ENCODE measurements around the gene ATP2B2.

The ATP2B2 gene

GRCh38 chr3:10374311-10374710, 131.1 kb downstream of the ATP2B2 start:
- ATAC-seq: no peak
- peaks cover 23% of the 10 kb centered on the region for H3K4me1 Mint-ChIP-seq
- no peak overlapping the region for H3K4me3 Mint-ChIP-seq
- peaks cover 3% of the 10 kb centered on the region for H3K9me3 Mint-ChIP-seq
- no peaks in the 10 kb centered on the region for H3K36me3 Mint-ChIP-seq
- no peak overlapping the region for H3K27ac Mint-ChIP-seq
- H3K27me3 Mint-ChIP-seq: peaks cover 10% of the 10 kb centered on the region

- Mint-ChIP-seq H3K27ac (no peak overlapping the region), H3K9me3 (peaks cover 3% of the 10 kb centered on the region), H3K36me3 (no peaks in the 10 kb centered on the region), H3K4me3 (no peak overlapping the region), H3K27me3 (peaks cover 10% of the 10 kb centered on the region), H3K4me1 (peaks cover 23% of the 10 kb centered on the region)
- no peak for ATAC-seq
These were observed 131.6 kb downstream of the ATP2B2 start for GRCh38 chr3:10373686-10374261.

GRCh38 chr3:10371789-10372188, 133.6 kb downstream of the ATP2B2 start:
- Mint-ChIP-seq H3K4me3 (no peak overlapping the region), H3K9me3 (peaks cover 9% of the 10 kb centered on the region), H3K27ac (no peak overlapping the region)

GRCh38 chr3:10371167-10371566, 134.2 kb downstream of the ATP2B2 start:
- no peak for ATAC-seq
- Mint-ChIP-seq H3K27me3 (peaks cover 5% of the 10 kb centered on the region), H3K4me1 (peaks cover 13% of the 10 kb centered on the region), H3K27ac (peak overlapping the region; percentile 36), H3K9me3 (peaks cover 9% of the 10 kb centered on the region), H3K36me3 (no peaks in the 10 kb centered on the region), H3K4me3 (no peak overlapping the region)

More at GRCh38 chr3:10371789-10372188, 133.6 kb downstream of the ATP2B2 start:
- Mint-ChIP-seq H3K36me3 (no peaks in the 10 kb centered on the region), H3K27me3 (peaks cover 10% of the 10 kb centered on the region), H3K4me1 (peaks cover 20% of the 10 kb centered on the region)
- ATAC-seq: no peak

GRCh38 chr3:10370429-10370828, 135.0 kb downstream of the ATP2B2 start:
- peak; percentile 44 for ATAC-seq
- Mint-ChIP-seq H3K9me3 (peaks cover 9% of the 10 kb centered on the region), H3K27ac (peak overlapping the region; percentile 36), H3K4me1 (peaks cover 8% of the 10 kb centered on the region), H3K36me3 (no peaks in the 10 kb centered on the region), H3K27me3 (no peaks in the 10 kb centered on the region), H3K4me3 (no peak overlapping the region)

GRCh38 chr3:10368512-10368911, 136.9 kb downstream of the ATP2B2 start:
- Mint-ChIP-seq H3K36me3 (no peaks in the 10 kb centered on the region), H3K27me3 (no peaks in the 10 kb centered on the region), H3K27ac (no peak overlapping the region), H3K4me1 (peaks cover 8% of the 10 kb centered on the region), H3K9me3 (peaks cover 9% of the 10 kb centered on the region), H3K4me3 (no peak overlapping the region)
- no peak for ATAC-seq

- H3K9me3 Mint-ChIP-seq: peaks cover 9% of the 10 kb centered on the region
- H3K36me3 Mint-ChIP-seq: no peaks in the 10 kb centered on the region
- ATAC-seq: peak; percentile 38
- no peaks in the 10 kb centered on the region for H3K27me3 Mint-ChIP-seq
- H3K4me3 Mint-ChIP-seq: no peak overlapping the region
- no peak overlapping the region for H3K27ac Mint-ChIP-seq
- H3K4me1 Mint-ChIP-seq: peaks cover 8% of the 10 kb centered on the region
These were observed 137.9 kb downstream of the ATP2B2 start for GRCh38 chr3:10367506-10367905.

- peaks cover 12% of the 10 kb centered on the region for H3K4me1 Mint-ChIP-seq
- no peaks in the 10 kb centered on the region for H3K36me3 Mint-ChIP-seq
- peaks cover 9% of the 10 kb centered on the region for H3K9me3 Mint-ChIP-seq
- H3K27me3 Mint-ChIP-seq: no peaks in the 10 kb centered on the region
- H3K4me3 Mint-ChIP-seq: no peak overlapping the region
- ATAC-seq: peak; percentile 42
- no peak overlapping the region for H3K27ac Mint-ChIP-seq
These were observed 138.7 kb downstream of the ATP2B2 start for GRCh38 chr3:10366651-10367101.

- ATAC-seq: no peak
- H3K27ac Mint-ChIP-seq: no peak overlapping the region
- no peaks in the 10 kb centered on the region for H3K27me3 Mint-ChIP-seq
These were observed 139.6 kb downstream of the ATP2B2 start for GRCh38 chr3:10365791-10366190.

GRCh38 chr3:10365316-10365715, 140.1 kb downstream of the ATP2B2 start:
- no peaks in the 10 kb centered on the region for H3K36me3 Mint-ChIP-seq
- H3K4me3 Mint-ChIP-seq: no peak overlapping the region
- peaks cover 6% of the 10 kb centered on the region for H3K9me3 Mint-ChIP-seq
- H3K4me1 Mint-ChIP-seq: peaks cover 13% of the 10 kb centered on the region
- no peaks in the 10 kb centered on the region for H3K27me3 Mint-ChIP-seq
- H3K27ac Mint-ChIP-seq: no peak overlapping the region
- ATAC-seq: no peak

More at GRCh38 chr3:10365791-10366190, 139.6 kb downstream of the ATP2B2 start:
- H3K4me1 Mint-ChIP-seq: peaks cover 18% of the 10 kb centered on the region
- no peaks in the 10 kb centered on the region for H3K36me3 Mint-ChIP-seq
- H3K9me3 Mint-ChIP-seq: peaks cover 6% of the 10 kb centered on the region
- no peak overlapping the region for H3K4me3 Mint-ChIP-seq

- Mint-ChIP-seq H3K4me3 (no peak overlapping the region), H3K9me3 (peaks cover 6% of the 10 kb centered on the region), H3K27me3 (no peaks in the 10 kb centered on the region), H3K27ac (no peak overlapping the region), H3K4me1 (peaks cover 11% of the 10 kb centered on the region), H3K36me3 (no peaks in the 10 kb centered on the region)
- no peak for ATAC-seq
These were observed 140.6 kb downstream of the ATP2B2 start for GRCh38 chr3:10364806-10365205.

- Mint-ChIP-seq H3K9me3 (peaks cover 6% of the 10 kb centered on the region), H3K27me3 (no peaks in the 10 kb centered on the region), H3K36me3 (no peaks in the 10 kb centered on the region), H3K4me3 (no peak overlapping the region), H3K4me1 (peaks cover 11% of the 10 kb centered on the region), H3K27ac (no peak overlapping the region)
- ATAC-seq: no peak
These were observed 141.5 kb downstream of the ATP2B2 start for GRCh38 chr3:10363935-10364334.

- Mint-ChIP-seq H3K4me1 (peaks cover 30% of the 10 kb centered on the region), H3K4me3 (no peak overlapping the region), H3K27me3 (no peaks in the 10 kb centered on the region), H3K36me3 (no peaks in the 10 kb centered on the region), H3K27ac (no peak overlapping the region), H3K9me3 (no peaks in the 10 kb centered on the region)
- ATAC-seq: no peak
These were observed 144.0 kb downstream of the ATP2B2 start for GRCh38 chr3:10361375-10361774.

- H3K4me3 Mint-ChIP-seq: no peak overlapping the region
- no peak for ATAC-seq
- no peaks in the 10 kb centered on the region for H3K36me3 Mint-ChIP-seq
- H3K27me3 Mint-ChIP-seq: no peaks in the 10 kb centered on the region
- H3K4me1 Mint-ChIP-seq: peaks cover 34% of the 10 kb centered on the region
- H3K9me3 Mint-ChIP-seq: no peaks in the 10 kb centered on the region
- H3K27ac Mint-ChIP-seq: no peak overlapping the region
These were observed 144.9 kb downstream of the ATP2B2 start for GRCh38 chr3:10360478-10360877.

- ATAC-seq: no peak
- H3K36me3 Mint-ChIP-seq: no peaks in the 10 kb centered on the region
- no peaks in the 10 kb centered on the region for H3K27me3 Mint-ChIP-seq
- no peak overlapping the region for H3K27ac Mint-ChIP-seq
- peaks cover 41% of the 10 kb centered on the region for H3K4me1 Mint-ChIP-seq
- H3K4me3 Mint-ChIP-seq: no peak overlapping the region
- H3K9me3 Mint-ChIP-seq: no peaks in the 10 kb centered on the region
These were observed 145.6 kb downstream of the ATP2B2 start for GRCh38 chr3:10359761-10360161.

GRCh38 chr3:10358309-10358980, 146.9 kb downstream of the ATP2B2 start:
- H3K4me1 Mint-ChIP-seq: peaks cover 54% of the 10 kb centered on the region

More at GRCh38 chr3:10358309-10358980, 146.9 kb downstream of the ATP2B2 start:
- Mint-ChIP-seq H3K9me3 (no peaks in the 10 kb centered on the region), H3K4me3 (no peak overlapping the region), H3K27me3 (no peaks in the 10 kb centered on the region), H3K27ac (peak overlapping the region; percentile 11), H3K36me3 (no peaks in the 10 kb centered on the region)
- ATAC-seq: no peak

All from stimulated activated memory B cell treated with anti-CD40 and anti-IgM and Interleukin-4, amounts not matched to agents 10 μg/mL and 1 μg/mL and 100 μg/mL, for 72 hours (primary cell).